Naive thymus-derived CD4-positive, alpha-beta T cell (primary cell): ENCODE measurements around the gene ITGB2. TPM values are rescaled to one million over a fixed set of nuclear protein-coding genes. Genes with fewer than 3 reads are reported as not detected.

ENCODE experiments used
- ATAC-seq: fragments of 150-1000 bp; cut with Tn5 transposase; 2 replicates; pipeline ENCODE4 v1.10.0; 2021; ENCODE audit warnings: mild to moderate bottlenecking, moderate library complexity
- CTCF ChIA-PET: fragments of 350-600 bp; sonication (Branson Sonifier 250); formaldehyde crosslinking; loops from one replicate; lab custom pipeline; 2021; ENCODE audit warnings: antibody characterized with exemption; lab: Charles Lee
- POLR2A ChIA-PET: fragments of 350-600 bp; sonication (Branson Sonifier 250); formaldehyde crosslinking; loops from one replicate; lab custom pipeline; 2021; ENCODE audit warnings: antibody characterized with exemption, inconsistent platforms; lab: Charles Lee
- DNase-seq, 9 donors: peaks; one replicate each; pipeline versions ENCODE4 v3.0.0 to v3.0.0-alpha.2; 2020 to 2022; ENCODE audit warnings: mixed read lengths in 1 of 9
- H3K27ac ChIP-seq: one replicate; pipeline ENCODE4 v1.7.0; 2013; ENCODE audit warnings: mild to moderate bottlenecking, low read depth, low read length, moderate library complexity
- H3K27me3 ChIP-seq, 2 donors: one replicate each; pipeline ENCODE4 v1.7.0; 2013; ENCODE audit warnings: low read length in 2 of 2, mild to moderate bottlenecking in 2 of 2, moderate library complexity in 2 of 2; ENCODE audit not compliant: control insufficient read depth in 2 of 2, insufficient read depth in 2 of 2
- H3K36me3 ChIP-seq, 3 experiments: 1 replicate in 2 of 3; 2 replicates in 1 of 3; pipeline ENCODE4 v1.7.0; 2013; ENCODE audit warnings: low read length in 3 of 3, mild to moderate bottlenecking in 3 of 3, moderate library complexity in 1 of 3; ENCODE audit not compliant: insufficient read depth in 3 of 3, control insufficient read depth in 2 of 3
- H3K4me1 ChIP-seq, 2 donors: one replicate each; pipeline ENCODE4 v1.7.0; 2013; ENCODE audit warnings: low read length in 2 of 2, mild to moderate bottlenecking in 2 of 2, moderate library complexity in 1 of 2; ENCODE audit not compliant: control insufficient read depth in 2 of 2, insufficient read depth in 2 of 2
- H3K4me3 ChIP-seq: 2 replicates; pipeline ENCODE4 v1.7.0; 2013; ENCODE audit warnings: mild to moderate bottlenecking, low read length
- H3K9me3 ChIP-seq, 3 experiments: 1 replicate in 2 of 3; 2 replicates in 1 of 3; pipeline ENCODE4 v1.7.0; 2013; ENCODE audit warnings: low read length in 3 of 3; ENCODE audit not compliant: control insufficient read depth in 2 of 3
- H3K27ac Mint-ChIP-seq, 9 donors: one replicate each; pipeline ENCODE4 v1.8.0; 2020 to 2022; ENCODE audit warnings: mixed read lengths in 9 of 9, mild to moderate bottlenecking in 8 of 9, moderate library complexity in 5 of 9, inconsistent platforms in 2 of 9
- H3K27me3 Mint-ChIP-seq, 5 donors: one replicate each; pipeline ENCODE4 v1.8.0; 2021 to 2022; ENCODE audit warnings: mixed read lengths in 5 of 5, mild to moderate bottlenecking in 1 of 5
- H3K36me3 Mint-ChIP-seq, 5 donors: one replicate each; pipeline ENCODE4 v1.8.0; 2020 to 2022; ENCODE audit warnings: mixed read lengths in 5 of 5, mild to moderate bottlenecking in 3 of 5, inconsistent platforms in 1 of 5
- H3K4me1 Mint-ChIP-seq, 7 donors: one replicate each; pipeline ENCODE4 v1.8.0; 2020 to 2022; ENCODE audit warnings: mixed read lengths in 7 of 7, mild to moderate bottlenecking in 3 of 7, inconsistent platforms in 1 of 7
- H3K4me3 Mint-ChIP-seq, 10 donors: one replicate each; pipeline ENCODE4 v1.8.0; 2020 to 2022; ENCODE audit warnings: mild to moderate bottlenecking in 10 of 10, mixed read lengths in 10 of 10, moderate library complexity in 6 of 10, inconsistent platforms in 2 of 10
- H3K9me3 Mint-ChIP-seq, 11 donors: one replicate each; pipeline ENCODE4 v1.8.0; 2020 to 2022; ENCODE audit warnings: mixed read lengths in 11 of 11, mild to moderate bottlenecking in 4 of 11, inconsistent platforms in 1 of 11, moderate library complexity in 1 of 11
- intact Hi-C, 2 donors: fragments of 100-400 bp; cut with micrococcal nuclease; formaldehyde crosslinking; loops; one replicate each; pipeline ENCODE4 v1.15.1; 2023
- polyA plus RNA-seq, 2 donors: library from polyadenylated mRNA; unstranded; fragments of 300-500 nt; fragmentation: Illumina TruSeq; gene quantifications; one replicate each; pipeline ENCODE4 v1.2.3, GENCODE V29; 2021
- total RNA-seq, 6 experiments: library from RNA in 5 of 6; stranded (reverse) in 5 of 6; gene quantifications; 1 replicate in 5 of 6; 2 replicates in 1 of 6; pipeline ENCODE4 v1.2.3 and lab custom pipeline; 2021 to 2026

Gene ITGB2
- total and polyA plus RNA-seq, 7 experiments from 2014 or later = 280 to 877 (median 459) TPM

GRCh38 chr21:44895859-44896258 is 24.8 kb downstream of the ITGB2 start:
- Histone ChIP-seq H3K27ac (no peak overlapping the region), H3K4me1 (peaks cover 7 to 11% of the 10 kb centered on the region in 2 donors), H3K9me3 (no peaks in the 10 kb centered on the region), H3K27me3 (no peaks in the 10 kb centered on the region), H3K36me3 (peaks cover 14 to 89% (median 40%) of the 10 kb centered on the region in 3 experiments), H3K4me3 (no peak overlapping the region)
- Mint-ChIP-seq H3K4me1 (peaks cover 13 to 27% (median 19%) of the 10 kb centered on the region in 7 donors), H3K9me3 (no peaks in the 10 kb centered on the region), H3K27ac (peak overlapping the region in 5 of 9 donors; percentile 4 to 85 (median 62)), H3K36me3 (peaks cover 0 to 26% (median 12%) of the 10 kb centered on the region in 5 donors), H3K4me3 (no peak overlapping the region), H3K27me3 (no peaks in the 10 kb centered on the region)
- intact Hi-C loops = no loop called here
- ATAC-seq = no peak
- CTCF ChIA-PET = interaction anchor here (1.5 to 8.4 kb wide), 3 partner anchors 15 to 38 kb away, joined by 7 to 95 read pairs (median 9); no protein-coding TSS in a partner anchor
- DNase-seq = no peak
- POLR2A ChIA-PET = interaction anchor here (0.9 to 9.2 kb wide), 6 partner anchors 8 to 39 kb away, joined by 3 to 104 read pairs (median 22); no protein-coding TSS in a partner anchor

DNA sequence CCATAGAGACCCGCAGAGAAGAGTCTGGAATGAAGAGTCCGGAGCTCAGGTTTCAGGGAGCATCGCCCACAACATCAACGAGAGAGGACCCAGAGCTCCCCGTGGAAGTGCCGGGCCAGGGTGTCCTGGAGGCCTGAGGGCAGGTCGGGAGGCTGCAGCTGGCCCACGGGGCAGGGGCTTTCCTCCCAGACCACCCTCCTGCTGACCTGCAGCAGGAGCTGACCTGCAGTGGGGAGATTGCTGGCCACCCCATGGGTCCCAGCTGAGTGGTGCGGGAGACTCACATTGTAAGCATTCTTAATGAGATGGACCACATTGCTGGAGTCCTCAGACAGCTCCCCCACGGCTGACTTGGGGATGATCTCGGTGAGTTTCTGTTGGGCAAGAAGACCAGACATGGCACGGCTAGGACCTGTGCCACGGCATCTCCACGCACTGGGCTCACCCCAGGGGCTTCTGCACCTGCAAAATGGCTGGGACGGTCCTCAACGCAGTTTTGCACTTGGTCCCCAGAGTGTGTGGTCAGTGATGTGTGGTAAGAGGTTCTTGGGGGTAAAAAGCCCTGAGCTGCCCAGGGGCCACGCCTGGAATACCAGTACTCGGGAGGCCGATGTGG is 25.9 kb downstream of the ITGB2 start:
- H3K36me3 Mint-ChIP-seq = peaks cover 0 to 19% (median 12%) of the 10 kb centered on the region in 5 donors
- H3K4me1 ChIP-seq = peaks cover 7 to 11% of the 10 kb centered on the region in 2 donors
- peaks cover 9 to 89% (median 42%) of the 10 kb centered on the region in 3 experiments for H3K36me3 ChIP-seq
- no peak overlapping the region for H3K4me3 Mint-ChIP-seq
- CTCF ChIA-PET = interaction anchor here (1.3 to 8.4 kb wide), 5 partner anchors 11 to 39 kb away, joined by 3 to 95 read pairs (median 7); no protein-coding TSS in a partner anchor
- no peaks in the 10 kb centered on the region for H3K27me3 ChIP-seq
- H3K9me3 Mint-ChIP-seq = no peaks in the 10 kb centered on the region
- POLR2A ChIA-PET = interaction anchor here (1.0 to 9.2 kb wide), 6 partner anchors 12 to 95 kb away, joined by 5 to 104 read pairs (median 18); no protein-coding TSS in a partner anchor
- no peaks in the 10 kb centered on the region for H3K9me3 ChIP-seq
- ATAC-seq (no peak), DNase-seq (no peak)
- intact Hi-C loops = loop anchor here in 1 of 2 donors (5.0 kb wide), 1 partner anchor 92 kb away; the partner anchor contains the start of gene UBE2G2
- peaks cover 13 to 27% (median 19%) of the 10 kb centered on the region in 7 donors for H3K4me1 Mint-ChIP-seq
- no peaks in the 10 kb centered on the region for H3K27me3 Mint-ChIP-seq
- H3K27ac ChIP-seq = no peak overlapping the region
- peak overlapping the region in 5 of 9 donors; percentile 8 to 61 (median 25) for H3K27ac Mint-ChIP-seq
- H3K4me3 ChIP-seq = no peak overlapping the region

GRCh38 chr21:44893948-44894656 is 26.6 kb downstream of the ITGB2 start:
- no peaks in the 10 kb centered on the region for H3K9me3 ChIP-seq
- Mint-ChIP-seq H3K36me3 (peaks cover 0 to 15% (median 12%) of the 10 kb centered on the region in 5 donors), H3K27me3 (no peaks in the 10 kb centered on the region), H3K27ac (peak overlapping the region; percentile 29 to 95 (median 68)), H3K9me3 (no peaks in the 10 kb centered on the region), H3K4me3 (no peak overlapping the region), H3K4me1 (peaks cover 13 to 27% (median 19%) of the 10 kb centered on the region in 7 donors)
- ChIA-PET CTCF (interaction anchor here (0.8 to 8.4 kb wide), 10 partner anchors 10 to 48 kb away, joined by 3 to 95 read pairs (median 6); no protein-coding TSS in a partner anchor), POLR2A (interaction anchor here (0.8 to 9.2 kb wide), 9 partner anchors 13 to 231 kb away, joined by 3 to 104 read pairs (median 6); no protein-coding TSS in a partner anchor)
- peaks cover 9 to 89% (median 38%) of the 10 kb centered on the region in 3 experiments for H3K36me3 ChIP-seq
- H3K27ac ChIP-seq = peak overlapping the region; percentile 7
- DNase-seq (no peak), ATAC-seq (no peak)
- H3K27me3 ChIP-seq = no peaks in the 10 kb centered on the region
- peaks cover 7 to 11% of the 10 kb centered on the region in 2 donors for H3K4me1 ChIP-seq
- intact Hi-C loops = loop anchor here (2.0 to 5.0 kb wide), 3 partner anchors 33 to 235 kb away; partner anchors contain the start of gene UBE2G2 (in 1 of the 2)
- no peak overlapping the region for H3K4me3 ChIP-seq

- Mint-ChIP-seq H3K27me3 (no peaks in the 10 kb centered on the region), H3K27ac (peak overlapping the region in 6 of 9 donors; percentile 38 to 95 (median 72)), H3K4me1 (peaks cover 13 to 23% (median 17%) of the 10 kb centered on the region in 7 donors), H3K4me3 (no peak overlapping the region), H3K36me3 (peaks cover 0 to 10% (median 9%) of the 10 kb centered on the region in 5 donors), H3K9me3 (no peaks in the 10 kb centered on the region)
- Histone ChIP-seq H3K9me3 (no peaks in the 10 kb centered on the region), H3K4me1 (peaks cover 7 to 11% of the 10 kb centered on the region in 2 donors), H3K27me3 (no peaks in the 10 kb centered on the region), H3K36me3 (peaks cover 3 to 89% (median 40%) of the 10 kb centered on the region in 3 experiments), H3K4me3 (no peak overlapping the region), H3K27ac (peak overlapping the region; percentile 7)
- ChIA-PET POLR2A (interaction anchor here (0.8 to 9.2 kb wide), 9 partner anchors 14 to 232 kb away, joined by 3 to 104 read pairs (median 5); no protein-coding TSS in a partner anchor), CTCF (interaction anchor here (0.6 to 8.4 kb wide), 11 partner anchors 10 to 45 kb away, joined by 3 to 95 read pairs (median 6); no protein-coding TSS in a partner anchor)
- intact Hi-C loops = loop anchor here (2.0 to 5.0 kb wide), 3 partner anchors 34 to 236 kb away; partner anchors contain the start of gene UBE2G2 (in 1 of the 2)
- ATAC-seq = no peak
- DNase-seq = no peak
These were observed 27.5 kb downstream of the ITGB2 start for GRCh38 chr21:44893278-44893556.

- H3K4me1 Mint-ChIP-seq = peaks cover 13 to 22% (median 16%) of the 10 kb centered on the region in 7 donors
- H3K27me3 Mint-ChIP-seq = no peaks in the 10 kb centered on the region
- peaks cover 0 to 89% (median 35%) of the 10 kb centered on the region in 3 experiments for H3K36me3 ChIP-seq
- H3K4me3 Mint-ChIP-seq = no peak overlapping the region
- no peak overlapping the region for H3K4me3 ChIP-seq
- ATAC-seq (peak; percentile 82), DNase-seq (peak; percentile 59 to 80 (median 76))
- H3K9me3 Mint-ChIP-seq = no peaks in the 10 kb centered on the region
- H3K9me3 ChIP-seq = no peaks in the 10 kb centered on the region
- ChIA-PET POLR2A (interaction anchor here (0.6 to 9.2 kb wide), 11 partner anchors 9 to 184 kb away, joined by 3 to 104 read pairs (median 5); no protein-coding TSS in a partner anchor), CTCF (interaction anchor here (0.6 to 8.4 kb wide), 15 partner anchors 10 to 191 kb away, joined by 3 to 95 read pairs (median 4); partner anchors contain the start of gene UBE2G2)
- H3K27ac Mint-ChIP-seq = peak overlapping the region in 8 of 9 donors; percentile 61 to 89 (median 79)
- peaks cover 7 to 11% of the 10 kb centered on the region in 2 donors for H3K4me1 ChIP-seq
- no peaks in the 10 kb centered on the region for H3K27me3 ChIP-seq
- H3K36me3 Mint-ChIP-seq = peaks cover 0 to 9% (median 8%) of the 10 kb centered on the region in 5 donors
- intact Hi-C loops = loop anchor here (1.0 to 5.0 kb wide), 7 partner anchors 19 to 236 kb away; partner anchors contain the start of gene UBE2G2 (in 2 of the 2)
- H3K27ac ChIP-seq = peak overlapping the region; percentile 21
These were observed 28.0 kb downstream of the ITGB2 start for GRCh38 chr21:44892536-44893277.
